KG1 (cell line): ENCODE measurements around the gene DCST1.
"Not testable (repeated sequence)": the region's sequence is repeated elsewhere in the genome, so short reads cannot be mapped to it uniquely, and the experiment has no call there.

Experiments
- DNase-seq: peaks from one replicate; lab custom pipeline; 2025; lab: John Stamatoyannopoulos, UW

DCST1 gene, protein sequence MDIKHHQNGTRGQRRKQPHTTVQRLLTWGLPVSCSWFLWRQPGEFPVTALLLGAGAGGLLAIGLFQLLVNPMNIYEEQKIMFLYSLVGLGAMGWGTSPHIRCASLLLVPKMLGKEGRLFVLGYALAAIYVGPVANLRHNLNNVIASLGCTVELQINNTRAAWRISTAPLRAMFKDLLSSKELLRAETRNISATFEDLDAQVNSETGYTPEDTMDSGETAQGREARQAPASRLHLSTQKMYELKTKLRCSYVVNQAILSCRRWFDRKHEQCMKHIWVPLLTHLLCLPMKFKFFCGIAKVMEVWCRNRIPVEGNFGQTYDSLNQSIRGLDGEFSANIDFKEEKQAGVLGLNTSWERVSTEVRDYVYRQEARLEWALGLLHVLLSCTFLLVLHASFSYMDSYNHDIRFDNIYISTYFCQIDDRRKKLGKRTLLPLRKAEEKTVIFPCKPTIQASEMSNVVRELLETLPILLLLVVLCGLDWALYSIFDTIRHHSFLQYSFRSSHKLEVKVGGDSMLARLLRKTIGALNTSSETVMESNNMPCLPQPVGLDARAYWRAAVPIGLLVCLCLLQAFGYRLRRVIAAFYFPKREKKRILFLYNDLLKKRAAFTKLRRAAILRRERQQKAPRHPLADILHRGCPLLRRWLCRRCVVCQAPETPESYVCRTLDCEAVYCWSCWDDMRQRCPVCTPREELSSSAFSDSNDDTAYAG

DNA sequence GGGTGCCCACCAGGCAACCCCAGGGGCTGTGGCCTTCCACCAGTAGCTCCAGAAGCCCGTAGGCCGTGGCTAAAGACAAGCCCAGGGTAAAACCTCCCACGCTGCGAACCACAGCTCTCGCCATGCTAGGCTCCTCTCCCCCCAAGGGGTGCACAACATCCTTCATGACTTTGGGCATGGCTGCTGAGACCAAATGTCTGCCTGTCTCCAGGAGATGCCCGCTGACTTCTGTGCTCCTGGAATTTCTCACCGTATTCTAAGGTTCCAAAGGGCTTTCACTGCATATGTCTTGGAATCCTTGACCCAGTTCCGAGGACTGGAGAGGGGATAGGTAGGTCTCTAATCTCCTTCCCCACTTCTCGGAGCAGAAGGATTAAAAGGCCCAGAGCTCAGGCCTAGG, at the start of gene DCST1, which contains the start of gene DCST2:
Gene DCST1 (plus strand): TSS at position 301 of the 400 bp plus-strand sequence. CDS start 213 bp downstream, outside the sequence.
Gene DCST2 (minus strand): TSS at position 258 of the 400 bp plus-strand sequence. CDS start 80 bp downstream, at position 178.
- DNase-seq = no peak

DNA sequence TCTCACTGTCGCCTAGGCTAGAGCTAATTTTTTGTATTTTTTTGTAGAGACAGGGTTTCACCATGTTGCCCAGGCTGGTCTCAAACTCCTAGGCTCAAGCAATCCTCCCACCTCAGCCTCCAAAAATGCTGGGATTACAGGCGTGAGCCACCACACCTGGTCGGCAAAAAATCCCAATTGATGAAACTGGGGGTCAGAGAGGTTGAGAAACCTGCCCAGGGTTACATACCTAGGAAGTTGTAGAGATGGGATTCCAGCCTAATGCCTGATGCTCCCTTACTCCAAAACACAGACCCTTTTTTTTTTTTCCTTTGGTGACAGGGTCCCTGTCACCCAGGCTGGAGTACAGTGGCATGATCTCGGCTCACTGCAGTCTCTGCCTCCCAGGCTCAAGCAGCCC, 46.9 kb upstream of the DCST1 start:
- DNase-seq = not testable (repeated sequence)

DNA sequence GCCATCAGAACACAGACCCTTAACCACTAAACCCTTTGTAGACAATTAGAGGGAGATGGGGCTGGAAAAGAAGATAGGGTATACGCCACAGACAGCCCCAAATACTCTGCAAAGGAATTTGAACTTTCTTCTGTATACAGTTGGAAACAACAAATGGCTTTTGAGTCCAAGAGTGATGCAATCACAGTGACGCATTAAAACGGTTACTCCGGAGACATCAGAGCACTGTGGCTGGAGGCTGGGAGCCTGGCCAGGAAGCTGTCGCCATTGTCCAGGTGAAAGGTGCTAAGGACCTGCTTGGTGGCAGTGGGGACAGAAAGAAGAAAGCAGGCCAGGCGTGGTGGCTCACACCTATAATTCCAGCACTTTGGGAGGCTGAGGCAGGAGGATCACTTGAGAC, 46.3 kb upstream of the DCST1 start:
- DNase-seq = no peak

DNA sequence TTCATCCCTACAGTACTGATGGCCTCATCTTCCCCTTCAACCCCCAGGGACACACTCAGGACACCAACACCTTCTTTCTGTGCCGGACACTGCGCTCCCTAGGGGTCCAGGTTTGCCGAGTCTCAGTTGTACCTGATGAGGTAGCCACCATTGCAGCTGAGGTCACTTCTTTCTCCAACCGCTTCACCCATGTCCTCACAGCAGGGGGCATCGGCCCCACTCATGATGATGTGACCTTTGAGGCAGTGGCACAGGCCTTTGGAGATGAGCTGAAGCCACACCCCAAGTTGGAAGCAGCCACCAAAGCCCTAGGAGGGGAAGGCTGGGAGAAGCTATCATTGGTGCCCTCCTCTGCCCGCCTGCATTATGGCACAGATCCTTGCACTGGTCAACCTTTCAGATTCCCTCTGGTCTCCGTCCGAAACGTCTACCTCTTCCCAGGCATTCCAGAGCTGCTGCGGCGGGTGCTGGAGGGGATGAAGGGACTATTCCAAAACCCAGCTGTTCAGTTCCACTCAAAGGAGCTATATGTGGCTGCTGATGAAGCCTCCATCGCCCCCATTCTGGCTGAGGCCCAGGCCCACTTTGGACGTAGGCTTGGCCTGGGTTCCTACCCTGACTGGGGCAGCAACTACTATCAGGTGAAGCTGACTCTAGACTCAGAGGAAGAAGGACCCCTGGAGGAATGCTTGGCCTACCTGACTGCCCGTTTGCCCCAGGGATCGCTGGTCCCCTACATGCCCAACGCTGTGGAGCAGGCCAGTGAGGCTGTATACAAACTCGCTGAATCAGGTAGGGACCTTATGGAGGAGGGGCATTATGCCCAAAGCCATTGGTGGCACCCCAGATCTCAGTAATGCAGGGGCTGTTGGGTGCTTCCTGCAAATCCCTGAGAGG, 45.3 kb upstream of the DCST1 start:
- DNase-seq = no peak

DNA sequence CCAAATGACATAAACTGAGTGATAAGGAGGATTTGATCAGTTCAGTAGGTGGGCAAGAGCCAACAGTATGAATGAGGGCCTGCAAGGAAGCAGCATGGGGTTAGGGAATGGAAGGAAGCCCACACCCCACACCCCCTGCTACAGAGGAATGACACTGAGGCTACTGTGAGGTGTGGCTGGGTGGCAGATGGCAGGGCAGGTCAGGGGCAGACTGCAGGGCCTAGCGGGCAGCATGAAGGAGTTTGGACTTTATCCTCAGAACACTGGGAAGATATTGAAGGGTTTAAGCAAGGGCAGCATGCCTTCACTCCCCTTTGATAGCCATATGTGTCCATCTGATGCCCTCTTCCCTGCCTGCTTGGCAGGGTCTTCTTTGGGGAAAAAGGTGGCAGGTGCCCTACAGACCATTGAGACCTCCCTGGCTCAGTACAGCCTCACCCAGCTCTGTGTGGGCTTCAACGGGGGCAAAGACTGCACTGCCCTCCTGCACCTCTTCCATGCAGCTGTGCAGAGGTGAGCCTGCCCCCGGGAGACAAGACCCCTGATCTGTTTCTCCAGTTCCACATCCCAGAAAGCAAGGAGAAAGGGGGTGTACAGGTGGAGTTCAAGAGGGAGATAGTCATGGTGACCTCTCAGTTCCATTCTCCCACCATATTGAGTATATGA, 44.3 kb upstream of the DCST1 start:
- DNase-seq = no peak

DNA sequence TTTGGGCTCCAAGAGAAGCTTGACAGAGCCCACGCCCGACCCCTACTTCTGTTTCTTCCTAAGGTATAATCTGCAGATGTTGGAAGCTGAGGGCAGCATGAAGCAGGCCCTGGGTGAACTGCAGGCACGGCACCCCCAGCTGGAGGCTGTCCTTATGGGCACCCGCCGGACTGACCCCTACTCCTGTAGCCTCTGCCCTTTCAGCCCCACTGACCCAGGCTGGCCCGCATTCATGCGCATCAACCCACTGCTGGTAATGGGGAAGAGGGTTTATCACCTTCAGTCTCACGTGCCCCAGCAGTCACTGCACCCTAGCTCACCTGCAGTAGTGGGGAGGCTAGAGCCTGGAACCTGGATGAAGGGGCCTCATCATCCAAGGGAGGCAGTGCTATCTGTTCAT, 43.3 kb upstream of the DCST1 start:
- DNase-seq = no peak

DNA sequence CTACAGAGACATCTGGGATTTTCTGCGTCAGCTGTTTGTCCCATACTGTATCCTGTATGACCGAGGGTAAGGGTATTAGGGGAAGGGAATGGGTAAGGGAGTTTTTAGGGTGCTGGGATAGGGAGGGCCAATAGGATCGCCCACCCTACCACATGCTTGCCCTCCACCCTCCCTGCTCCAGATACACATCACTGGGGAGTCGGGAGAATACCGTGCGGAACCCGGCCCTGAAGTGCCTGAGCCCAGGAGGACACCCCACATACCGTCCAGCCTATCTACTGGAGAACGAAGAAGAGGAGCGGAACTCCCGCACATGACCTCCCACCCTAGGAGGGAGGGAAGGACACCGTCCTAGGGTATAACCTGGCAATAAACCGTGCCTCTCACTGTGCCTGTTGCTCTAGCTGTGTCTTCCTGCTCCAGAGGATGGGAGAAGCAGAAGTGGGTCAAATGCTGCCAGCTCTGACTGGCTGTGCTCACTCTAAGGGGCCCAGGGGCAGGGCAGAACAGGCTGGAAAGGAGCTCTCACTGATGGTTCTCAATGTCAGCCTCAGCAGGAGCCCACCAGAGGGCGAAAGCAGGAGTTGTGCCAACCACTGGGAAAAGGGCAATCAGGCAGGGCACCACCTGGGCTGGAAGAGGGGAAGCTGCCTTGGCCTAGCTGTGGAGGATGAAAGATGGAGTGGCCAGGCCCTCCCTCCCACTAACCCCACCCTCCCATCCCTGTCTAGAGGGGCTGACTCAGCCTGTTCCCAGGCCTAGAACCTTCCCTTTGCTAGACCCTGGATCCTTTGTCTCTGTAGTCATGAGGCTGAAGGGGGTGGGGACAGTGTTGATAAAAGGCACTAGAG, 40.7 kb upstream of the DCST1 start:
- no peak for DNase-seq

DNA sequence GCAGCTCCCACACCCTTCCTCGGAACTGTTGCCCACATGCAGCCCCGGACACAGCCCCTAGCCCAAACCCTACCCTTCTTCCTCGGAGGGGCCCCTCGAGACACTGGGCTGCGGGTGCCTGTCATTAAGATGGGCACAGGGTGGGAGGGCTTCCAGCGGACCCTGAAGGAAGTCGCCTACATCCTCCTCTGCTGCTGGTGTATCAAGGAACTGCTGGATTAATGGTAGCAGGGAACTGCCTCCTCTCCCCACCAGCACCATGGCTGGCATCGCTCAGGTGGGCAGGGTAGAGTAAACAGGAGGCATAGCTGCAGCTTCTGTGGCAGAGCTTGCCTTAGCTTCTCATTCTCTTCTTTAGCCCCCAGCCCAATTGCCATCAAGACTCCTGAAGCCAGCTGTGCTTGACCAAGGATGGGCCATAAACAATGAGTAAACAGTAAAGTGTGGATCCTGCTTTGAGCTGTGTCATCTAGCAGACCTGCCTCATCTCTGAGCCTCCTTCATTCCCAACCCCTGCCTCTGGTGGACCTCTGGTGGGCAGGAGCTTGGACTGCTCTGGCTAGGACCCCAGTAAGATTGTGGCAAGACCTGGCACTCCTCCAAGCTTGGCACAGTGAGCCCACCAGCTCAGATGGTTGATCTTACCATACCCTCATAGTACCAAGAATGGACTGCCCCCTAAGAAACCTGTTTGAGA, 39.9 kb upstream of the DCST1 start, which contains the start of gene LENEP:
Gene LENEP (plus strand): TSS at position 15 of the 697 bp plus-strand sequence. CDS start 22 bp downstream, at position 37.
- DNase-seq = no peak

DNA sequence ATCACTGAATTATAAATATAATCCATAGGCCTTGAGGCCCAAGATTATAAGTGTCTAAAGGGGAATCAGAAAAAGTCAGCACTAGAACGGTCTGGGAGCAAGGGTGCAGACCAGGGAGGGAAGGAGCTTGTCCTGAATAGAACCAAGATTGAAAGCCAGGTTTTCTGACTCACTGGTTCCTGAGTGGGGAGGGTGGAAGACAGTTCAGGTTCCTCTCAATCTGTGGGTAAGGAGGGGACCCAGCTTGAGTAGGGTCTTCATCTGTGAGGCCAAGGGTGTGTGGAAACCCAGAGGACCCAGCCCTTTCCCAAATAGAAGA, 39.4 kb upstream of the DCST1 start:
- DNase-seq = no peak

DNA sequence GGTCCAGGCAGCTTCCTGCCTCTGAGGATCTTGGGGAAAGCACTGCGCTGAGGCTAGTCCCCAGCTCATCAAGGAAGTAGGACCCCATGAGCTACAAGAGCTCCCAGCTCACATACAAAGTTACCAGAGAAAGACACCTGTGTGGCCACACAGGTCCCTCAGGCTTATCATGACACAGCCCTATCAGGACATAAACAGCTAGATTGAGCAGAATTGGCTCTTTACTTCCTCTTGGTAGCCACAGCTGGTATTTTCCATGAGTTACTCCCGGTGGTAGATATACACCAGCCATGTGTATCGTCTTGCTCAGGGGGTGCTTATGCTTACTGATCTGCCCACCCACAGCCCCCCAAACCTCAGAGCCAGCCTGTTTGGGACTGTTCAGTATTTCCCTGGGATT, 39.0 kb upstream of the DCST1 start:
- no peak for DNase-seq

DNA sequence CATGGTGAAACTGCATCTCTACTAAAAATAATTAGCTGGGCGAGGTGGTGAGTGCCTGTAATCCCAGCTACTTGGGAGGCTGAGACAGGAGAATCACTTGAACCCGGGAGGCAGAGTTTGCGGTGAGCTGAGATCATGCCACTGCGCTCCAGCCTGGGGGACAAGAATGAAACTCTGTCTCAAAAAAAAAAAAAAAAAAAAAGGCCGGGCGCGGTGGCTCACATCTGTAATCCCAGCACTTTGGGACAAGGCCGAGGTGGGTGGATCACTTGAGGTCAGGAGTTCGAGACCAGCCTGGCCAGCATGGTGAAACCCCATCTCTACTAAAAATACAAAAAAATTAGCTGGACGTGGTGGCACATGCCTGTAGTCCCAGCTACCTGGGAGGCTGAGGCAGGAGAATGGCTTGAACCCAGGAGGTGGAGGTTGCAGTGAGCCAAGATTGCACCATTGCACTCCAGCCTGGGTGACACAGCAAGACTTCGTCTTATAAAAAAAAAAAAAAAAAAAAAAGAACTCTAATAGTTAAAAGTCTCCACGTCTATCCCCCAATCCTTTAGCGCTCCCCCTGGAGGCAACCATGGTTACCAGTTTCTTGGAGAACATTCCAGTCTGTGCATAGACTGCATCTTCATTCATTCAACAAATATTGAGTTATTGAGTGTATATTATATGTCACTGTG, 38.2 kb upstream of the DCST1 start:
- DNase-seq = not testable (repeated sequence)

DNA sequence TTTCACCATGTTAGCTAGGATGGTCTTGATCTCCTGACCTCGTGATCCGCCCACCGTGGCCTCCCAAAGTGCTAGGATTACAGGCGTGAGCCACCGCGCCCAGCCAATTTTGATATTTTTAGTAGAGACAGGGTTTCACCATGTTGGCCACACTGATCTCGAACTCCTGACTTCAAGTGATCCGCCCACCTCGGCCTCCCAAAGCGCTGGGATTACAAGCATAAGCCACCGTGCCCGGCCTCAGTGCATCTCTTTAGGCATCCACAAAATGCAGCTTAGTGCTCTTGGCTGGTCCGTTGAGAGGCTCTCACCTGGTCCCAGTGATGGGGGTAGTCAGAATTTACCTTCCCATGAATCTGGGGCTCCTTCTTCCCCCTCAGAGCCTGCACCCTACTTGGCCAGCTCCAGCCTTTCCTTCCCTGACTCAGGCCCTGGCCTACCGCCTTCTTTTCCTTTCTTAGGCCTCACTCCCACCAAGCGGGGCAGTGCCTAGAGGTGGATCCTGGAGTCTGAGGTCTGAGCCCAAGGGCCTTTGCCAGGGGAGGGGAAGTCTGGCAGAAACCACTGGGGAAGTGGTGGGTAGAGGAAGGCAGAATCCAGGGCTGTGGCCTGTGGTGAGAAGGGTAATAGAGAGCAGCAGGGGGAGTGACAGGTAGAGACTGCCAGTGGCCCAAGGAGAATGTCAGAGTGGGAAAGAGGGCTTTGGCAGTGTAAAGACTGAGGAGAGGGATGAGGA, 36.5 kb upstream of the DCST1 start:
- DNase-seq = no peak

DNA sequence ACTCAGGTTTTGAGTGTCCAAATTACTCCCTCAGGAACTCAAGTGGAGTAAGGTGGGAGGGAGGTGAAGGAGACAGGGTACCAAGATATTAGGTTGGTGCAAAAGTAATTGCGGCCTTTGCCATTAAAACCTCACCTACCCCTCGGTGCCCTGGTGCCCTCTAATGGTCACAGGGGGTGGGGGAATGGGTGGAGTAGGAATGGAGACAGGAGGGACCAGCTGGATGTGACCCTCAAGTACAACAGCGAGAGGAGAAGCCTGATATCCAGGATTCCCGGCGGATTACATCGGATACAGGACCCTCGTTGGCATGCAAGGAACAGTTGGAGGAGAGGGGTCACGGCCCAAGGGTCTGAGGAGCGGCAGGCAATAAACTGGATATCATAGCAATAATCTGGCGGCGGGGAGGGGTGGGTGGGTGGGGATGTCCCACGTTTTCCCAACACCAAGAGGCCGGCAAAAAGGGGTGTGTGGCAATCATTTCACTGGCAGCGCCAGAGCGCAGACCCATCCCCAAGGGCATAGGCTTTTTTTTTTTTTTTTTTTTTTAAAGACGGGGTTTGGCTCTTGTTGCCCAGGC, 35.3 kb upstream of the DCST1 start:
- DNase-seq = no peak

DNA sequence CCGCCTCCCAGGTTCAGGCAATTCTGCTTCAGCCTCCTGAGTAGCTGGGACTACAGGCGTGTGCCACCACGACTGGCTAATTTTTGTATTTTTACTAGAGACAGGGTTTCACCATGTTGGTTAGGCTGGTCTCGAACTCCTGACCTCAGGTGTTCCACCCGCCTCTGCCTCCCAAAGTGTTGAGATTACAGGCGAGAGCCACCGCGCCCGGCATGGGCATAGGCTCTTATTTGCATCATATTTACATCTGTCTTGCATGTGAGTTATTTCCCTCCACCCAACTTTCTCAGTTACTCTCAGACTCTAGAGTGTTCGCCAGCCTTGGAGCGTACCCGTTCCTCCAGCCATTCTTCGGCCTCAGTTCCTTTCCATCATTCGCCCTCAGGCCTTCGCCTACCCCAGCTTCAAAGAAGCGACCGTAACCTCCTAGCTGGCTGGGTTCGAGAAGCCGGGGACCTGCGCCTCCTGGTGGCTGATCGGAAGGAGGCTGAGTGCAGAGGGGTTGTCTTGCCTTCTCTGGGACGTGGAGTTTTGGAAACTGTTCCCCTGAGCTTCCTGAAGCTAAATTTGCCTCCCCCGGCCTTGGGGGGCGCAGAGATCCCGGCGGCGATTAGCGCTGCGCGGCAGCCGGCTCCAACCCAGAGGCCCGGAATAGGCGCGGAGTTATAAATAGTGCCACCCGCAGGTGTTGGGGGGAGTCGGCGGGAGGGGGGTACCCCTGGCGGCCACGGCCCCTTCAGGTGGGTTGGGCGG, 34.6 kb upstream of the DCST1 start:
- peak; percentile 84 for DNase-seq

DNA sequence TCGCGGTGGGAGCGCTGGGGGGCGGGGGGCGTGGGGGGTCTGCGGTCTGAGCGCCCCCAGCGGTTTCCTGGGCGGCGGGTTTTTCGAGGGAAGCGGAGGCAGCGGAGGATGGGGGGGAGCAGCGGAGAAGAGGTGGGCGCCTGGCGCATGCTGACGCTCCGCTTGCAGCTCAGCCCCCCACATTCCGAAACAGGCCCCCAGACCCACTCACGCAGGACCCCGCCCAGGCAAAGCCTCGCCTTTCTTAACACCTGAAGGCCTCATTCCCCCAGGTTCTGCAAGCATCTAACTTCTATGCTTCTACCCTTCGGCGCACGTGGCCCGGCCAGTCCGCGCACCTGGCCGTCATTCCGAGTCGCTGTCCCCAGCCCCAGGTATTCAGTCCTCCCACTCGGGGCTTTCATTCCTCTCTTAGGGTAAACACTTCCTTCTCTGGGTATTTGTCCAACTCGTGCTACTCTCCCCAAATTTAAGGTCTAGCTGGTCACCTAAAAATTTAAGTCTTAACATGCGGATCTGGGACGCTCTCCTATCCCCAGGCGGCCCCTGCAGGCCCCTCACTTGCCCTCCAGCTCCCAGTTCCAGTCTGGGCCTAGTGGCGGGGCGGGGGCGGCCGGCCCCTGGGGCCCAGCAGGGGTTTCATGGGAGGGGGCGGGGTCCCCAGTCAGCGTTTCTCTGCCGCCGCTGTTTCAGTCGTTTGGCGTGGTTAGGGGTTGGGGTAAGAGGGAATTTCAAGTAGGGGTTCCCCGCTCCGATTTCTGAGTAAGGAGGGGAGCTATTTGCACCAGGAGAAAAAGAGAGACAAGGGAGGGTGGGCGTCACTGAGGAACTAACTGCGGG, 33.8 kb upstream of the DCST1 start:
- DNase-seq = peak; percentile 83

DNA sequence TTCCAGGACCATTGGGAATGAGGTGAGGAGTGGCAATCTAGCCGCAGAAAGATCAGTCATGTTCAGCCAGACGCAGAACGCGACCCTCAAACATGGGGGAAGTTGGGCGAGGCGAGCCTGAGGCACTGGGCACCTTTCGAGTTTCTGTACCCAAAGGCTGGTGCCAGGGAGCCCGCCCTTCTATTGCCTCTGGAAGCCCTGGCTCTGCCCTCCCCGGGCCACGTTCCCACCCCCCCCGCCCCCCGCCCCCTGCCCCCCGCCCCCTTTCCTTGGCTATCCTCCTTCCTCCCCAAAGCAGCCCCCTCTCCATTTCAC, 33.3 kb upstream of the DCST1 start:
- peak; percentile 83 for DNase-seq
